SK-N-SH treated with all-trans-retinoic acid at 6 μM for 48 hours (cell line): ENCODE data around the gene PACS1.

Experiments
- ARNTL ChIP-seq: fragments of 450-650 bp; formaldehyde crosslinking; IDR thresholded peaks from 2 replicates; pipeline ENCODE4 v1.5.0; 2020; ENCODE audit warnings: low read depth, mild to moderate bottlenecking, moderate library complexity, borderline replicate concordance
- BACH2 ChIP-seq: fragments of 250-450 bp; sonication (Bioruptor Pico); IDR thresholded peaks from 2 replicates; pipeline ENCODE4 v1.9.0; 2021; ENCODE audit warnings: mild to moderate bottlenecking, borderline replicate concordance
- CREB5 ChIP-seq: fragments of 250-450 bp; sonication (Bioruptor Pico); IDR thresholded peaks from 2 replicates; pipeline ENCODE4 v1.5.1; 2020; ENCODE audit warnings: low read depth, mild to moderate bottlenecking, moderate library complexity
- OSR1 ChIP-seq: fragments of 250-450 bp; sonication (Bioruptor Pico); IDR thresholded peaks from 2 replicates; pipeline ENCODE4 v1.8.0; 2022; ENCODE audit warnings: moderate library complexity, mild to moderate bottlenecking, inconsistent platforms
- TCF4 ChIP-seq: fragments of 250-450 bp; sonication (Bioruptor Pico); IDR thresholded peaks from 2 replicates; pipeline ENCODE4 v1.8.0; 2021; ENCODE audit warnings: mild to moderate bottlenecking, moderate library complexity, borderline replicate concordance
- ZNF565 ChIP-seq: fragments of 450-650 bp; formaldehyde crosslinking; conservative IDR thresholded peaks from 2 replicates; pipeline ENCODE4 v1.5.0; 2020; ENCODE audit warnings: low read depth, mild to moderate bottlenecking, moderate library complexity
- TF ChIP-seq, protein P1 (sequence below): fragments of 250-450 bp; sonication (Bioruptor Pico); IDR thresholded peaks from 2 replicates; pipeline ENCODE4 v1.8.0; 2020; ENCODE audit warnings: mild to moderate bottlenecking, moderate library complexity, borderline replicate concordance
- TF ChIP-seq, protein P2 (sequence below): fragments of 250-450 bp; sonication (Bioruptor Pico); IDR thresholded peaks from 2 replicates; pipeline ENCODE4 v1.5.0; 2020; ENCODE audit warnings: mild to moderate bottlenecking, moderate library complexity

DNA sequence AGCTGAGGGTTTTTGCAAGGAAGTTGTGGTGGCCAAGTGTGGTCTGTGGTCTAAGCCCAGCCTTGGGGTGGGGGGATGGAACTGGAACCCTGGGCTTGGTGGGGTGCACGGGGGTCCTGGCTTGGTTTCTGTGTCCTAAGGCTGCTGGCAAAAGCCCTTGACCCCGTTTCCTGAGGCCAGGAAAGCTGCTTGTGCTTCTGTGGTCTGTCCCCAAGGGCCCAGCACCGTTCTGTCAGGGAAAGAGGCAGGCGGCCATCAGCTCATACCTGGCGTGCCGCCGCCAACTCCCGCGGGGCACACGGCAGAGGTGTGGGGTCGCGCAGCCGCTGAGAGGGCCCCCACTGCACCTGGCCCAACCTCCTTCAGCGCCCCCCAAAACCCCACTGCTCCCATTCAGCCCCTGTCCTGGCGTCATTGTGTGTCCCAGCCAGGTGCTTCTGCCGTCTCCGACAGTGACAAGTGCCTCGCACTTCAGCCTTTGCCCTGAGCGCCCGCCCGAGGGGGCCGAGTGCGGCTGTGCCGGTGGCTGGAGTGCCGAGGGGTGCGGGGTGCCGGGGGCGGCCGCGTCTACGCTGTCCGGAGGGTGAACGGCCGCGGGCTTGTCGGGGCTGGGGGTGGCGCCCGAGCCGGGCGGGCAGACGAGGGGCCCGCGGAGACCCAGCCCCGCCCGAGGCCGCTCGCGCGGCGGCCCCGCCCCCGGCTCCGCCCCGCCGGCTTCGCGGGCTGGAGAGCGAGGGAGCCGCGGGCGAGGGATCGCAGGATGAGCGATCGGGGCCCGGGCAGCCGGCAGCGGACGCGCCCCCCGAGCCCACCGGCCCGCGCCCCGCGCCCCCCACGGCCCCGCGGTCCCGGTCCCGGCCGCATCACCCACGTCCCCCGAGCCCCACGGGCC lies 207.6 kb downstream of the PACS1 start, which contains the start of gene CNIH2:
- TF ChIP-seq TCF4 (CRISPR knock-in tag): no peak
- TF ChIP-seq, protein P1, sequence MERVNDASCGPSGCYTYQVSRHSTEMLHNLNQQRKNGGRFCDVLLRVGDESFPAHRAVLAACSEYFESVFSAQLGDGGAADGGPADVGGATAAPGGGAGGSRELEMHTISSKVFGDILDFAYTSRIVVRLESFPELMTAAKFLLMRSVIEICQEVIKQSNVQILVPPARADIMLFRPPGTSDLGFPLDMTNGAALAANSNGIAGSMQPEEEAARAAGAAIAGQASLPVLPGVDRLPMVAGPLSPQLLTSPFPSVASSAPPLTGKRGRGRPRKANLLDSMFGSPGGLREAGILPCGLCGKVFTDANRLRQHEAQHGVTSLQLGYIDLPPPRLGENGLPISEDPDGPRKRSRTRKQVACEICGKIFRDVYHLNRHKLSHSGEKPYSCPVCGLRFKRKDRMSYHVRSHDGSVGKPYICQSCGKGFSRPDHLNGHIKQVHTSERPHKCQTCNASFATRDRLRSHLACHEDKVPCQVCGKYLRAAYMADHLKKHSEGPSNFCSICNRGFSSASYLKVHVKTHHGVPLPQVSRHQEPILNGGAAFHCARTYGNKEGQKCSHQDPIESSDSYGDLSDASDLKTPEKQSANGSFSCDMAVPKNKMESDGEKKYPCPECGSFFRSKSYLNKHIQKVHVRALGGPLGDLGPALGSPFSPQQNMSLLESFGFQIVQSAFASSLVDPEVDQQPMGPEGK (CRISPR knock-in tag): no peak
- no peak for TF ChIP-seq ZNF565 (CRISPR knock-in tag)
- no peak for TF ChIP-seq OSR1
- TF ChIP-seq, protein P2, sequence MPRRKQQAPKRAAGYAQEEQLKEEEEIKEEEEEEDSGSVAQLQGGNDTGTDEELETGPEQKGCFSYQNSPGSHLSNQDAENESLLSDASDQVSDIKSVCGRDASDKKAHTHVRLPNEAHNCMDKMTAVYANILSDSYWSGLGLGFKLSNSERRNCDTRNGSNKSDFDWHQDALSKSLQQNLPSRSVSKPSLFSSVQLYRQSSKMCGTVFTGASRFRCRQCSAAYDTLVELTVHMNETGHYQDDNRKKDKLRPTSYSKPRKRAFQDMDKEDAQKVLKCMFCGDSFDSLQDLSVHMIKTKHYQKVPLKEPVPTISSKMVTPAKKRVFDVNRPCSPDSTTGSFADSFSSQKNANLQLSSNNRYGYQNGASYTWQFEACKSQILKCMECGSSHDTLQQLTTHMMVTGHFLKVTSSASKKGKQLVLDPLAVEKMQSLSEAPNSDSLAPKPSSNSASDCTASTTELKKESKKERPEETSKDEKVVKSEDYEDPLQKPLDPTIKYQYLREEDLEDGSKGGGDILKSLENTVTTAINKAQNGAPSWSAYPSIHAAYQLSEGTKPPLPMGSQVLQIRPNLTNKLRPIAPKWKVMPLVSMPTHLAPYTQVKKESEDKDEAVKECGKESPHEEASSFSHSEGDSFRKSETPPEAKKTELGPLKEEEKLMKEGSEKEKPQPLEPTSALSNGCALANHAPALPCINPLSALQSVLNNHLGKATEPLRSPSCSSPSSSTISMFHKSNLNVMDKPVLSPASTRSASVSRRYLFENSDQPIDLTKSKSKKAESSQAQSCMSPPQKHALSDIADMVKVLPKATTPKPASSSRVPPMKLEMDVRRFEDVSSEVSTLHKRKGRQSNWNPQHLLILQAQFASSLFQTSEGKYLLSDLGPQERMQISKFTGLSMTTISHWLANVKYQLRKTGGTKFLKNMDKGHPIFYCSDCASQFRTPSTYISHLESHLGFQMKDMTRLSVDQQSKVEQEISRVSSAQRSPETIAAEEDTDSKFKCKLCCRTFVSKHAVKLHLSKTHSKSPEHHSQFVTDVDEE (CRISPR knock-in tag): no peak
- no peak for TF ChIP-seq CREB5
- no peak for TF ChIP-seq BACH2 (CRISPR knock-in tag)
- TF ChIP-seq ARNTL (CRISPR knock-in tag): no peak
